Calu3 (cell line): ENCODE data around the gene RDH8. TPM values are rescaled to one million over a fixed set of nuclear protein-coding genes. Genes with fewer than 3 reads are reported as not detected.

Experiments used
- BruUV-seq: library from RNA; stranded (reverse); fragments of 400-500 nt; replicated peaks from 2 replicates; lab custom pipeline; 2021; lab: Mats Ljungman, UMichigan
- CTCF ChIA-PET: fragments of 300-600 bp; sonication (Branson Sonifier 250); formaldehyde crosslinking; loops from one replicate; lab custom pipeline; 2022; ENCODE audit warnings: antibody characterized with exemption; lab: Charles Lee
- DNase-seq: peaks from one replicate; pipeline ENCODE4 v3.0.0; 2022
- H3K27ac Mint-ChIP-seq: one replicate; pipeline ENCODE4 v1.8.0; 2022; ENCODE audit warnings: mixed read lengths; ENCODE audit not compliant: unreplicated experiment
- H3K27me3 Mint-ChIP-seq: one replicate; pipeline ENCODE4 v1.8.0; 2022; ENCODE audit warnings: mixed read lengths; ENCODE audit not compliant: unreplicated experiment
- H3K36me3 Mint-ChIP-seq: one replicate; pipeline ENCODE4 v1.8.0; 2022; ENCODE audit warnings: mild to moderate bottlenecking, moderate library complexity, mixed read lengths; ENCODE audit not compliant: insufficient read depth, unreplicated experiment
- H3K4me1 Mint-ChIP-seq: one replicate; pipeline ENCODE4 v1.8.0; 2022; ENCODE audit warnings: mild to moderate bottlenecking, low read depth, mixed read lengths; ENCODE audit not compliant: unreplicated experiment
- H3K4me3 Mint-ChIP-seq: one replicate; pipeline ENCODE4 v1.8.0; 2022; ENCODE audit warnings: mild to moderate bottlenecking, low read depth, moderate library complexity, mixed read lengths; ENCODE audit not compliant: unreplicated experiment
- H3K9me3 Mint-ChIP-seq: one replicate; pipeline ENCODE4 v1.8.0; 2022; ENCODE audit warnings: low read depth, mixed read lengths; ENCODE audit not compliant: unreplicated experiment
- intact Hi-C: fragments of 100-400 bp; cut with micrococcal nuclease; formaldehyde crosslinking; loops from one replicate; pipeline ENCODE4 v1.10.0; 2022; ENCODE audit not compliant: unreplicated experiment
- total RNA-seq: library from RNA; stranded (reverse); gene quantifications from 2 replicates; pipeline ENCODE4 v1.2.3, GENCODE V29; 2022
- TF ChIP-seq, protein P1 (sequence below): fragments of 200-600 bp; IDR thresholded peaks from one replicate; pipeline ENCODE4 v1.8.0; 2022; ENCODE audit warnings: antibody characterized with exemption; ENCODE audit not compliant: unreplicated experiment

RDH8 gene
- total RNA-seq, 1 experiment from 2014 or later = not detected

DNA sequence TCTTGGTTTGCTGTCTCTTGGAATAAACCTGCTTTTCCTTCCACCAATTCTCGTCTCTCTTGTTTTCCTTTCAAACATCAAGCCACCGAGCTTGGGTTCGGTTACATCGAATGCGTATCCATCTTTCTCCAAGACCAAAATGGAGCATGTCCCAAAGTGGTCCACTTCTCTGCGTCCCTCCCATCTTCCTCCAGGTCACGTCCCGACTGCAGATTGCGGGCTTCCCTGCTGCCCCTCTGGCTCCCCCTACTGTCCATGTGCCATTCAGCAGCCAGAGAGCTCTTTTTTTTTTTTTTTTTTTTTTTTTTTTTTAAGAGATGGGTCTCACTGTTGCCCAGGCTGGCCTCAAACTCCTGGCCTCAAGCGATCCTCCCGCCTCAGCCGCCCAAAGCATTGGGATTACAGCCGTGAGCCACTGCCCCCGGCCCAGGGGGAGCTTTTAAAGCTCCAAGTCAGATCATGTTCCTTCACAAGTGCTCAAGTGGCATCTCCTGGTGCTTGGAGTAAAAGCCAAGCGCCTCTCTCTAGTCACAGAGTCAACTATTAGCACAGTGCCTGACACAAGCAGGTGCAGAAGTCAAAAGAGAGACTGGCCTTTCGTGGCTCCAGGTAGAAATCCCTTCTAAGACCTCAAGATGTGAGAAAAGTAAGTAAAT is 13.0 kb upstream of the RDH8 start:
- intact Hi-C loops = no loop called here
- H3K4me1 Mint-ChIP-seq = no peaks in the 10 kb centered on the region
- H3K27ac Mint-ChIP-seq = no peak overlapping the region
- no peaks in the 10 kb centered on the region for H3K9me3 Mint-ChIP-seq
- no peaks in the 10 kb centered on the region for H3K36me3 Mint-ChIP-seq
- no TSS peak for BruUV-seq
- peak; percentile 72 for DNase-seq
- CTCF ChIA-PET = interaction anchor here (0.7 to 1.1 kb wide), 3 partner anchors 9 to 69 kb away, joined by 3 to 4 read pairs (median 3); no protein-coding TSS in a partner anchor
- peaks cover 60% of the 10 kb centered on the region for H3K27me3 Mint-ChIP-seq
- TF ChIP-seq, protein P1, sequence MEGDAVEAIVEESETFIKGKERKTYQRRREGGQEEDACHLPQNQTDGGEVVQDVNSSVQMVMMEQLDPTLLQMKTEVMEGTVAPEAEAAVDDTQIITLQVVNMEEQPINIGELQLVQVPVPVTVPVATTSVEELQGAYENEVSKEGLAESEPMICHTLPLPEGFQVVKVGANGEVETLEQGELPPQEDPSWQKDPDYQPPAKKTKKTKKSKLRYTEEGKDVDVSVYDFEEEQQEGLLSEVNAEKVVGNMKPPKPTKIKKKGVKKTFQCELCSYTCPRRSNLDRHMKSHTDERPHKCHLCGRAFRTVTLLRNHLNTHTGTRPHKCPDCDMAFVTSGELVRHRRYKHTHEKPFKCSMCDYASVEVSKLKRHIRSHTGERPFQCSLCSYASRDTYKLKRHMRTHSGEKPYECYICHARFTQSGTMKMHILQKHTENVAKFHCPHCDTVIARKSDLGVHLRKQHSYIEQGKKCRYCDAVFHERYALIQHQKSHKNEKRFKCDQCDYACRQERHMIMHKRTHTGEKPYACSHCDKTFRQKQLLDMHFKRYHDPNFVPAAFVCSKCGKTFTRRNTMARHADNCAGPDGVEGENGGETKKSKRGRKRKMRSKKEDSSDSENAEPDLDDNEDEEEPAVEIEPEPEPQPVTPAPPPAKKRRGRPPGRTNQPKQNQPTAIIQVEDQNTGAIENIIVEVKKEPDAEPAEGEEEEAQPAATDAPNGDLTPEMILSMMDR = peak; percentile 61
- no peak overlapping the region for H3K4me3 Mint-ChIP-seq

DNA sequence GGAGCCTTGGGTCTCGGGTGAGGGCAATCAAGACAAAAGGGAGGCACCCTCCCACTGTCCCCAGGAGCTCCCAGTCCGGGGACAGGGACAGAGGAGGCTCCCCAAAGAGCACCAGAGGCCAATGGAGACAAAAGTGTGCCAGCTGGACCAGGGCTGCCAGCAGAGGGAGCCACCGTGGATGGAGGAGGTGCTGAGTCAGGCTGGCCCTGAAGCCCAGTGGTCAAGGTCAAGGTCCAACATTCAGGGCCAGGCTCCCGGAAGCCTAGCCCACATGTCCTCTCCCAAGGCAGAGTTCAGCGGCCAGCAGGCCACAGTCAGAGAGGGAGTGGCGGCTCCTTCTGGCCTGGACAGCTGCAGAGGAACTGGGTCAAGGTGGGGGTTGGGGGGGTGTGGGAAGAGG is 11.4 kb upstream of the RDH8 start:
- no TSS peak for BruUV-seq
- intact Hi-C loops = no loop called here
- Mint-ChIP-seq H3K4me1 (no peaks in the 10 kb centered on the region), H3K27me3 (peaks cover 61% of the 10 kb centered on the region), H3K27ac (no peak overlapping the region), H3K36me3 (peaks cover 5% of the 10 kb centered on the region), H3K9me3 (no peaks in the 10 kb centered on the region), H3K4me3 (no peak overlapping the region)
- CTCF ChIA-PET = interaction anchor here (0.7 to 1.4 kb wide), 2 partner anchors 26 to 62 kb away, joined by 3 read pairs; no protein-coding TSS in a partner anchor
- TF ChIP-seq, protein P1 = peak; percentile 22
- peak; percentile 40 for DNase-seq

GRCh38 chr19:10003271-10003670 is 10.0 kb upstream of the RDH8 start:
- CTCF ChIA-PET = no interaction called here
- Mint-ChIP-seq H3K27me3 (peaks cover 61% of the 10 kb centered on the region), H3K9me3 (no peaks in the 10 kb centered on the region), H3K4me1 (peaks cover 3% of the 10 kb centered on the region), H3K36me3 (peaks cover 5% of the 10 kb centered on the region), H3K4me3 (no peak overlapping the region), H3K27ac (peak overlapping the region; percentile 49)
- intact Hi-C loops = no loop called here
- DNase-seq = no peak
- no TSS peak for BruUV-seq
- TF ChIP-seq, protein P1 = no peak

GRCh38 chr19:10004617-10005016 is 8.7 kb upstream of the RDH8 start:
- CTCF ChIA-PET = no interaction called here
- Mint-ChIP-seq H3K4me1 (peaks cover 14% of the 10 kb centered on the region), H3K27me3 (peaks cover 61% of the 10 kb centered on the region), H3K9me3 (no peaks in the 10 kb centered on the region), H3K36me3 (peaks cover 7% of the 10 kb centered on the region), H3K4me3 (no peak overlapping the region), H3K27ac (no peak overlapping the region)
- TF ChIP-seq, protein P1 = no peak
- no peak for DNase-seq
- BruUV-seq = no TSS peak
- intact Hi-C loops = no loop called here
